ENCODE measurements around the gene LENG9. TPM values are rescaled to one million over a fixed set of nuclear protein-coding genes. Genes with fewer than 3 reads are reported as not detected.

Gene LENG9
- total RNA-seq, 4 donors from 2014 or later: 4.2 to 9.6 (median 6.7) TPM

- no peak for TF ChIP-seq CTCF (IDR thresholded peaks at IDR 0.05; ENCODE audit: low read depth)
Measured at GRCh38 chr19:54439174-54439851, 24.3 kb downstream of the LENG9 start.

- no peak for TF ChIP-seq CTCF (IDR thresholded peaks at IDR 0.05; ENCODE audit: low read depth)
Measured at GRCh38 chr19:54436628-54437252, 26.8 kb downstream of the LENG9 start.

- no peak for TF ChIP-seq CTCF (IDR thresholded peaks at IDR 0.05; ENCODE audit: low read depth)
Measured at GRCh38 chr19:54436031-54436523, 27.5 kb downstream of the LENG9 start.

GRCh38 chr19:54435551-54436016 is 28.0 kb downstream of the LENG9 start:
- no peak for TF ChIP-seq CTCF (IDR thresholded peaks at IDR 0.05; ENCODE audit: low read depth)

GRCh38 chr19:54434873-54435214 is 28.7 kb downstream of the LENG9 start:
- no peak for TF ChIP-seq CTCF (IDR thresholded peaks at IDR 0.05; ENCODE audit: low read depth)

- no peak for TF ChIP-seq CTCF (IDR thresholded peaks at IDR 0.05; ENCODE audit: low read depth)
Measured at GRCh38 chr19:54434112-54434872, 29.3 kb downstream of the LENG9 start.

GRCh38 chr19:54433697-54434096 is 29.9 kb downstream of the LENG9 start:
- no peak for TF ChIP-seq CTCF (IDR thresholded peaks at IDR 0.05; ENCODE audit: low read depth)
